HG03108 (cell line): Measurements from ENCODE around the gene EIF3C.
"Not testable (repeated sequence)": the region's sequence is repeated elsewhere in the genome, so short reads cannot be mapped to it uniquely, and the experiment has no call there.

Experiments used
- ATAC-seq: cut with Tn5 transposase; IDR thresholded peaks from one replicate; pipeline ENCODE4 v1.9.1; 2021; ENCODE audit warnings: moderate library complexity; ENCODE audit not compliant: unreplicated experiment

The EIF3C gene

DNA sequence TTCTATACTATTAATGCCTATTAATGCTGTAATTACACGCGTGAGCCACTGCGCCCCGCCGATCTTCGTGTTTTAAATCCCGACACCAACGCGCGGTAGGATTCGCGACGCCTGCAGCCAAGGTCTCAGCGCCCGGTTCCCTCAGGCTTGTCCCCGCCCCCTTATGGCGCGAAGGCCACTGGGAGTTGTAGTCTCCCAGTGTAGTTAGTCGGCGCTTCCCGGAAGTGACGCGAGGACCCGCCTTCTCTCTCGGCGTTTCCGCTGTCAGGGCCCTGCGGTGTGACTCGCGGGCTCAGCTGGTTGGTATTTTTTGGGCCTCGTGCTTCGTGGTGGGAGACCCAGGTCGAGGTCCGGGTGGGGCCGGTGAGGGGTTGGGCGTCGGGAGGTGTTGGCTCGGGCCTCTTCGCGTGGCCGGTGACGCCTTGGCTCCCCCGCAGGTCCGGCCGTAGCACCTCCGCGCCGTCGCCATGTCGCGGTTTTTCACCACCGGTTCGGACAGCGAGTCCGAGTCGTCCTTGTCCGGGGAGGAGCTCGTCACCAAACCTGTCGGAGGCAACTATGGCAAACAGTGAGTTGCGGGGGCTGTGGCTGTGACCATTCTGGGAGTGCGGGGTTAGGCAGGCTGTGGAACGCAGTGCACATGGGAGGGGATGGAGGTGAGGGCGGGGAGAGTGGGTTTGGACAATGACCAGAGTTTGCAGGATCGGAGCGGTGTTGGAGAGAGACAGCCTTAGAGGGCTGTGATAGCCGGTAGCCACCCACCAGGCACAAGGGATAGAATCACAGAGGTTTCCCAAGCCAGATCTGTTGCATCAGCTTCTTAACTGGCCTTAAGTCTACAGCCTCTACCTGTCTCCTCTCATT is at the start of gene EIF3C:
TSS of gene EIF3C (plus strand) at position 245 of the 864 bp plus-strand sequence. CDS start at position 468, 223 bp downstream.
- ATAC-seq: peak; percentile 99

DNA sequence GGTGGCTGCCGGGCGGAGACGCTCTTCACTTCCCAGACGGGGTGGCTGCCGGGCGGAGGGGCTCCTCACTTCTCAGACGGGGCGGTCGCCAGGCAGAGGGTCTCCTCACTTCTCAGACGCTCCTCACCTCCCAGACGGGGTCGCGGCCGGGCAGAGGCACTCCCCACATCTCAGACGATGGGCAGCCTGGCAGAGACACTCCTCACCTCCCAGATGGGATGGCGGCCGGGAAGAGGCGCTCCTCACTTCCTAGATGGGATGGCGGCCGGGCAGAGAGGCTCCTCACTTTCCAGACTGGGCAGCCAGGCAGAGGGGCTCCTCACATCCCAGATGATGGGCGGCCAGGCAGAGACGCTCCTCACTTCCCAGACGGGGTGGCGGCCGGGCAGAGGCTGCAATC is 45.0 kb upstream of the EIF3C start:
- not testable (repeated sequence) for ATAC-seq

DNA sequence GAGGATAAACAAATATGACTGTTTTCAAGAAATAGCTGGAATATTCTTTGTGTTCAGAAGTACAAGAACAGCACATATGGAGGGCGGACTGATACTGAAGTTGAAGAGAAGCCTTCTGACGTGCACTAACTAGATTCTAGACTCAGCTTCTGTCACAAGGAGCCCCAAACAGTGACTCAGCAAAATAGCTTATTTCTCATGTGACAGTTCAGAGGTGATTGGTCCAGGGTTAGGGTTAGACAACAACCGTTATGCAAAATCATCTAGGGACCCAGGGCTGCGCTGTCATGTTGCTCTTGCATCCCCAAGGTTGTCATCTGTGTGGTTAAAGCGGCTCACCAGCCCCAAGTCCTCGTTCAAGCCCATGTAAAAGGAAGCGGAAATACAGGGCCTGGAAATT is 43.8 kb upstream of the EIF3C start:
- not testable (repeated sequence) for ATAC-seq

GRCh38 chr16:28668199-28668598 is 43.1 kb upstream of the EIF3C start:
- not testable (repeated sequence) for ATAC-seq

DNA sequence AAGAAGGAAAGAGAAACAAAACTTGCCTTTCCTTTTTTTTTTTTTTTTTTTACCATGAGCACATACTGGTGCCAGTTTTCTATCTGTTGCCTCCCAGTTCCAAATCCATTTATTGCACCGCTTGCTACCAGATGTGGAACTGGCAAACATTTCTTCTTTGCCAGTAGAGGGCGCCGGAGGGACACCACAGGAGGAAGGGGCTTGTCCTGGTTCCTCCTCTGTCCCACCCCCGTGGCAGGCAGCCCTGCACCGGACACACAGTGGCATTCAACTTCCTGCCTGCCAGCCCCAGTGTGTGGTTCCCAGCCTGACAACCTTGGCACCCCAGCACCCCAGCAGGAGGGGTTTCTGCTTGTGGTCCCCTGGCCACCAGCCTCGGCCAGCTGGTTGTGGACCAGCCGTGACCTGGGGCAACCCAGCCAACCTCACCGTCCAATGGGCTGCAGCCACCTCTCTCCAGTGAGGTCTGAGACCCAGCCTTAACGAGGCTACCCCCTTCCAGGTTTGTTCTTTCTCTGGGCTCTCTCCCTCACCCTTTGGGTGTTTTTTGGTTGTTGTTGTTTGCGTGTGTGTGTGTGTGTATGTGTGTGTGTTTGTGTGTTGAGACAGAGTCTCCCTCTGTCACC is 22.8 kb upstream of the EIF3C start:
- ATAC-seq: peak; percentile 64

- ATAC-seq: not testable (repeated sequence)
Observed at GRCh38 chr16:28689425-28689824, 21.8 kb upstream of the EIF3C start.

- ATAC-seq: not testable (repeated sequence)
Observed at GRCh38 chr16:28691722-28692121, 19.5 kb upstream of the EIF3C start.

DNA sequence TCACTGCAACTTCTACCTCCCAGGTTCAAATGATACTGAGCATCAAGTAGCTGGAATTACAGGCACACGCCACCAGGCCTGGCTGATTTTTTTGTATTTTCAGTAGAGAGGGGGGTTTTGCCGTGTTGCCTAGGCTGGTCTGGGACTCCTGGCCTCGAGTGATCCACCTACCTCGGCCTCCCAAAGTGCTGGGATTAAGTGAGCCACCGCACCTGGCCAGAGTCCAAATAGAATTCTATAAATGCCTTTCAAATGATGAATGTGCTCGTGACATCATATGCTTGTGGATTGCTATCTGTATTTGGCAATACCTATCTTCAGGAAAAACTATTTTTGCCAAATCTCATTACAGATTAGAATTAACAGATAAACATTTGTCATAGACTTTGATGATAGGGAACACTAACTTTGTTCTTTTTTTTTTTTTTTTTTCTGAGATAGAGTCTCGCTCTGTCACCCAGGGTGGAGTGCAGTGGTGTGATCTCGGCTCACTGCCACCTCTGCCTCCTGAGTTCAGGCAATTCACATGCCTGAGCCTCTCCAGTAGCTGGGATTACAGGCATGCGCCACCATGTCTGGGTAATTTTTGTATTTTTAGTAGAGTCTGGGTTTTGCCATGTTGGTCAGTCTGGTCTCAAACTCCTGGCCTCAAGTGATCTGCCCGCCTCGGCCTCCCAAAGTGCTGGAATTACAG is 17.9 kb upstream of the EIF3C start:
- ATAC-seq: not testable (repeated sequence)

DNA sequence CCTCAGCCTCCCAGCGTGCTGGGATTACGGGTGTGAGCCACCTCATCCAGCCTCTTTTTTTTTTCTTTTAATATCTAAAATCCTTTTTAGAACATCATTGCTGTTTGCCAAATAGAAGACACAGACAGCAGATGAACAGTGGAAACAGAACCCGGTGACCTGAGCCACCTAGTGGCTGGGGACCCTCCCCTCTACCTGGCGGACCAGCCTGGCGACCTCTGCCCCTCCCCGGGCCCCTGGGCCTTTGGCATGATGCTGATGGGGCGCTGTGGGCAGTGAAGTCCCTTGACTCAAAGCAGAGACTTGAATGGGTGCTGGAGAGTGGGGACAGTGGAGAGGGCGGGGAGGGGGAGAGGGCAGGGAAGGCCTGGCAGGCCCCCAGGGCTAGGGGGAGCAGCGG is 11.5 kb upstream of the EIF3C start:
- not testable (repeated sequence) for ATAC-seq

- ATAC-seq: not testable (repeated sequence)
Observed at GRCh38 chr16:28700349-28700748, 10.9 kb upstream of the EIF3C start.

DNA sequence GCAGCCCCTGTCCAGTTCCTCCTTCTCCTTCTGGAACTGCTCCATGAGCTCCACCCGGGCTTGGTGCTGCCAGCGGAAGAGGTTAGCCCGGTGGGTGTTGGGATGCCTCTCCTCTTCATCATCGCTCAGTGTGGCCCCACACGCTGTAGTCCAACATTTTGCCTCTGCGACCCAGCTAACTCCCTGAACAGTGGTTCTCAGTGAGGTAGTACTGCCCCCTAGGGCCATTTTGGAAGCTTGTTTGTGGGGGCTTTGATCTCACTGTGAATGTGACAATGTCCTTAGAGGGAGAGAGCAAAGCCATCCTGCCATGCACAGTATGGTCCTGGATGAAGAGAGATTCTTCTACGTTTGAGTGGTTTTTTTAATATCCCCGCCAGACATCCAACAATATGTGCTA is 9.9 kb upstream of the EIF3C start:
- not testable (repeated sequence) for ATAC-seq

DNA sequence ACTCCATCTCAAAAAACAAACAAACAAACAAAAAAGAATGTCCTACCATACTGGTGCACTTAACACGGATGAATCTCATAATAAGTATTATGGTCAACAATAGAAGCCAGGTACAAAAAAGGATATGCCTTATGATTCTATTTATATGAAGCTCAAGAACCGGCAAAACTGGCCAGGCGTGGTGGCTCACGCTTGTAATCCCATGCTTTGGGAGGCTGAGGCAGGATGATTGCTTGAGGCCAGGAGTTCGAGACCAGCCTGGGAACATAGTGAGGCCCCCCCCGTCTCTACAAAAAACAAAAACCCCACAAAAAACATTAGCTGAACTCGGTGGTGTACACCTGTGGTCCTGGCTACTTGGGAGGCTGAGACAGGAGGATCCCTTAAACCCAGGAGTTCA is 7.0 kb upstream of the EIF3C start:
- ATAC-seq: not testable (repeated sequence)

- not testable (repeated sequence) for ATAC-seq
Observed at GRCh38 chr16:28722852-28723650, 11.8 kb downstream of the EIF3C start.

DNA sequence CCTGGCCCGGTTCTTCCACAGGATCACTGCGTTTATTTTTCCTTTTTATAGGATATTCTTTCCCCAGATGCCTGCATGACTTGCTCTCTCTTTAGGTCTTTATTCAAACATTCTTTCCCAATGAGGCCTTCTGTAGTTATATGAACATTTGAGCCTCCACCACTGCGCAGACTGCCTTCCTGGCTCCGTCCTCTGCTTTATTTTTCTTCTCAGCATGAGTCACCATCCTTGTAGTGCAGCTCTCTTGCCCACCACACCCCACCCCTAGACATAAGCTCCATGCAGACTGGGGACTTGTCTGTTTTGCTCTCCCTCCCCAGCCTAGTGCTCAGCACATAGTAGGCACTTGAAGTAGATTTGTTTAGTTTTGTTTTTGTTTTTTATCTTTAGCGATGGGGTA is 20.0 kb downstream of the EIF3C start:
- ATAC-seq: not testable (repeated sequence)

GRCh38 chr16:28732455-28733124 is 21.3 kb downstream of the EIF3C start:
- ATAC-seq: not testable (repeated sequence)

GRCh38 chr16:28739787-28740186 is 28.5 kb downstream of the EIF3C start:
- ATAC-seq: not testable (repeated sequence)

- not testable (repeated sequence) for ATAC-seq
Observed at GRCh38 chr16:28740631-28741030, 29.4 kb downstream of the EIF3C start.

- not testable (repeated sequence) for ATAC-seq
Observed at GRCh38 chr16:28741295-28741694, 30.0 kb downstream of the EIF3C start.

DNA sequence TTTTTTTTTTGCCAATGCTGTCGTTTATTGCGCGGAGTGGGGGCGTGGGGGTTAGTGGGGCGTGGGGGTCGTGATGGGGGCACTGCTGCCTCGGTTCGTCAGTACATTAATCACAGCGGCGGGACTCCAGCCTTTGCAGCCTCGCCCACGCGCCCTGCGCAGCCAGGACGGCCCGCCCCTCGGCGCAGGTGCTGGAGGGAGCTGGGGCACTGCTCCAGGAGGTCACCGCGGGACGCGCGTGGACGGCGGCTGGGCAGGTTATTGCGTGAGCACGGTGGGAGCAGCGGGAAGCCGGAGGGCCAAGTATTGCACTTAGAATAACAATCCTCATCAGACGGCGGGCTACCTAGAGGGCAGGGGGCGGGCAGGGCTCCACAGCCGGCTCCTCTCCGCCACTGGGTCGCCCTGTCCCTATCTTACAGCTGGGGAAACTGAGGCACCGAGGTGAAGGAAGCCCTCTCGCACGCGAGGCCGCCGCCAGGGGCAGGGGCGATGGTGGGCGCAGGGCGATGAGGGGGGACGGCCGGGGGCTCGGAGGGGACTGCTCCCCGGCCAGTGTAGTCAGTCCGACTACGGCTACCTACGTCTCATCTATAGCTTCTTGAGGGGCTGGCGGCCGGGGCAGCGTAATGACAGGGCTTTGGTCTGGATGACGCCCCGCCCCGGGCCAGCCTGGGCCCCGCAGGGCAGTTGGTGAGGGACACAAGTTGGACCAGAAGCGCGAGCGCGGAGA is 35.5 kb downstream of the EIF3C start:
- not testable (repeated sequence) for ATAC-seq
